GM21723 (cell line): ENCODE data around the gene ZNF793.

Experiments used
- ATAC-seq: cut with Tn5 transposase; IDR thresholded peaks from one replicate; pipeline ENCODE4 v1.9.1; 2021; ENCODE audit warnings: mild to moderate bottlenecking, moderate library complexity; ENCODE audit not compliant: unreplicated experiment

Gene ZNF793

GRCh38 chr19:37506387-37507166, at the start of gene ZNF793:
TSS of gene ZNF793 (plus strand) at chr19:37506939. CDS start at chr19:37523440, 16,501 bp downstream.
- ATAC-seq: peak; percentile 71

- no peak for ATAC-seq
These were observed 40.4 kb upstream of the ZNF793 start for GRCh38 chr19:37466277-37466797.

- peak; percentile 65 for ATAC-seq
These were observed 39.7 kb upstream of the ZNF793 start, which contains the start of gene ZNF569 for GRCh38 chr19:37466798-37467607. TSS of gene ZNF569 (minus strand) at chr19:37467444. CDS start at chr19:37444921, 22,523 bp downstream.

GRCh38 chr19:37467608-37468090, 39.1 kb upstream of the ZNF793 start:
- ATAC-seq: no peak

GRCh38 chr19:37468961-37469777, 37.6 kb upstream of the ZNF793 start, which contains the start of gene ZNF570:
TSS of gene ZNF570 (plus strand) at chr19:37469356. CDS start at chr19:37470355, 999 bp downstream.
- peak; percentile 58 for ATAC-seq

- ATAC-seq: no peak
These were observed 36.5 kb upstream of the ZNF793 start for GRCh38 chr19:37470216-37470615.

GRCh38 chr19:37472165-37472564, 34.6 kb upstream of the ZNF793 start:
- no peak for ATAC-seq

- ATAC-seq: no peak
These were observed 22.2 kb upstream of the ZNF793 start for GRCh38 chr19:37484406-37485168.

GRCh38 chr19:37492213-37492612, 14.5 kb upstream of the ZNF793 start:
- no peak for ATAC-seq

GRCh38 chr19:37505958-37506386, 767 bp upstream of the ZNF793 start:
- ATAC-seq: no peak

- no peak for ATAC-seq
These were observed 377 bp downstream of the ZNF793 start for GRCh38 chr19:37507167-37507464.

- no peak for ATAC-seq
These were observed 4.4 kb downstream of the ZNF793 start for GRCh38 chr19:37511186-37511585.

GRCh38 chr19:37511821-37512220, 5.1 kb downstream of the ZNF793 start:
- ATAC-seq: no peak

- ATAC-seq: no peak
These were observed 6.7 kb downstream of the ZNF793 start for GRCh38 chr19:37513397-37513796.

GRCh38 chr19:37519890-37520289, 13.2 kb downstream of the ZNF793 start:
- ATAC-seq: no peak

GRCh38 chr19:37537391-37537947, 30.7 kb downstream of the ZNF793 start:
- ATAC-seq: no peak

- ATAC-seq: no peak
These were observed 44.6 kb downstream of the ZNF793 start for GRCh38 chr19:37551129-37551993.

GRCh38 chr19:37563518-37563917, 56.8 kb downstream of the ZNF793 start:
- no peak for ATAC-seq
